ENCODE results near the gene UAP1.
"Not testable (repeated sequence)": the region's sequence is repeated elsewhere in the genome, so short reads cannot be mapped to it uniquely, and the experiment has no call there.

UAP1 gene

GRCh38 chr1:162566870-162567269 lies 5.3 kb downstream of the UAP1 start:
- no peak for DNase-seq

- DNase-seq, result no peak
These were observed 7.3 kb downstream of the UAP1 start for GRCh38 chr1:162568802-162569201.

DNA sequence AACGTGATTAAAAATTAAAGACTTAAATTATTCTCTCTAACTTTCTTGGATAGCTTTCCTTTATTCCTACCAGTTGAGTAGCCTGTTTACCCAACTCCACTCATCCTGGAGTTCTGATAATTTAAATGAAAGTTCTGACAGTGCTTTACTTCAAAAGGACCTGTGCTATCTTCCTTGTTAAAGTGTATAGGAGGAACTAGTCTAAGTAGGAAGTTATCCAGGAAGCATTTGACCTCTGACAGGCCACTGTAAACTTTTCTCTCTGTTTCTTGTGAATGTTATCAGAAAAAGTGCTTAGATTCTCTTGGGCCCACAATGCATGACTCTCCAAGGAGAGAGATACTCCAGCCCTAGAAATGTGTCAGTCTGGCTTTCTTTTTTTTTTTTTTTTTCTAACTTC lies 9.2 kb downstream of the UAP1 start:
- no peak for DNase-seq

DNA sequence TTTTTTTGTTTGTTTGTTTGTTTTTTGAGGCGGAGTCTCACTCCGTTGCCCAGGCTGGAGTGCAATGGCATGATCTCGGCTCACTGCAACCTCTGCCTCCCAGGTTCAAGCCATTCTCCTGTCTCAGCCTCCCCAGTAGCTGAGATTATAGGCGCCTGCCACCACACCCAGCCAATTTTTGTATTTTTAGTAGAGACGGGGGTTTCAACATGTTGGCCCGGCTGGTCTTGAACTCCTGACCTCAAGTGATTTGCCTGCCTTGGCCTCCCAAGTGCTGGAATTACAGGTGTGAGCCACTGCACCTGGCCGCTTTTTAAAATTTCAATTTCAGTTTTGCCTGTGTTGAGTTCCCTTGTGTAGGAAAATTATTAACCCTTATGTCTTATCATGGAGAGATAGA lies 9.6 kb downstream of the UAP1 start:
- not testable (repeated sequence) for DNase-seq

GRCh38 chr1:162571696-162572095 lies 10.2 kb downstream of the UAP1 start:
- DNase-seq, result no peak

GRCh38 chr1:162573136-162573535 lies 11.6 kb downstream of the UAP1 start:
- no peak for DNase-seq

- DNase-seq, result no peak
These were observed 16.7 kb downstream of the UAP1 start for GRCh38 chr1:162578071-162578700.

- DNase-seq, result no peak
These were observed 17.4 kb downstream of the UAP1 start for GRCh38 chr1:162578936-162579335.

GRCh38 chr1:162580308-162580707 lies 18.8 kb downstream of the UAP1 start:
- no peak for DNase-seq

DNA sequence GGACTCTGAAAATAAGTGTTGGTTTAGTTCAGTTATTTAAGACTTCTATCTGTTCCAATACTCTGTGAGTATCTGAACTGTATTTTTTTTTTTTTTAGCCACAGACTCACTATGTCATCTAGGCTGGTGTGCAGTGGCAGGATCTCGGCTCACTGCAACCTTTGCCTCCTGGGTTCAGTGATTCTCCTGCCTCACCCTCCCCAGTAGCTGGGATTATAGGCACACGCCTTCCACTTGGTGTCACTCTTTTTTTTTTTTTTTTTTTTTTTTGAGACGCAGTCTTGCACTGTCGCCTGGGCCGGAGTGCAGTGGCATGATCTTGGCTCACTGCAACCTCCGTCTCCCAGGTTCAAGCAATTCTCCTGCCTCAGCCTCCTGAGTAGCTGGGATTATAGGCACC lies 21.4 kb downstream of the UAP1 start:
- DNase-seq, result not testable (repeated sequence)

DNA sequence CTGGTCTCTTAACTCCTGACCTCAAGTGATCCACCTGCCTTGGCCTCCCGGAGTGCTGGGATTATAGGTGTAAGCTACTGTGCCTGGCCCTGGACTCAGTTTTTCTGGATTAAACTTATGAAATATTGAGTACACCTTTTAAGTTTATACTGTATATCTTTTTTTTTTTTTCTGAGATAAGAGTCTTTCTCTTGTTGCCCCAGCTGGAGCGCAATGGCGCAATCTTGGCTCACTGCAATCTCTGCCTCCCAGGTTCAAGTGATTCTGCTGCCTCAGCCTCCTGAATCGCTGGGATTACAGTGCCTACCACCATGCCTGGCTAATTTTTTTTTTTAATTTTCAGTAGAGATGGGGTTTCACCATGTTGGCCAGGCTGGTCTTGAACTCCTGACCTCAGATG lies 23.6 kb downstream of the UAP1 start:
- DNase-seq, result not testable (repeated sequence)

DNA sequence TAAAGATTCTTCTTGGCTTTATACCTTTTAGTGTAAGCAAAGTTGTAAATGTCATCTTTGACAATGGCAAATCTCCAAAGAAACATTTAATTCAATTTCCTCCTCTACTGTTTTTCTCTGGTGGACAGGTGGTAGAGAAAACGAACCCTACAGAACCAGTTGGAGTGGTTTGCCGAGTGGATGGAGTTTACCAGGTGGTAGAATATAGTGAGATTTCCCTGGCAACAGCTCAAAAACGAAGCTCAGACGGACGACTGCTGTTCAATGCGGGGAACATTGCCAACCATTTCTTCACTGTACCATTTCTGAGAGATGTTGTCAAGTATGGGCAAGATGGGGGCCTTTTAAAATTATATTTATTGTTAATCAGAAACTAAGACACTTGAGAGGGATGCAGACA lies 25.8 kb downstream of the UAP1 start:
- DNase-seq, result no peak

DNA sequence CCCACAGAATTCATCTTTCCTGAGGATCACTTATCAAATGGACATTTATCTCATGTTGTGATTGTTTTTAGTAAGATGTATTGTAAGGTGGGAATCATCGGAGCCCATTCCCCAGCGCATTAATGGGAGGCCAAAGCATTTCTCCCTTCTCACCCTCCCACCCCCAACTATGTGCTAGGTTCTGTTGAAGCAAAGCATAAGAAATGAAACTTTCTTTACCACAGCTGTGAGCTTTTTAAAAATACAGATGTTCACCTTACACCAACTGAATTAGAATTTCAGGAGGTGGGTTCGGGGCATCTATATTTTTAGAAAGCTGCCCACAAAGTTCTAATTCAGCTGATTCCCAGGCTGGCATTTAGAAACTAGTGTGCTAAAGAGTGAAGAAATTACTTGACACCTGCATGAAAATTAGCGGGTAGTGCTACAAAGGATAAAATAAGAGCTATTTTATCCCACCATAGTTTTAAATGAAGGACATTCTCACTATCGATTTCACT lies 26.3 kb downstream of the UAP1 start:
- DNase-seq, result no peak

DNA sequence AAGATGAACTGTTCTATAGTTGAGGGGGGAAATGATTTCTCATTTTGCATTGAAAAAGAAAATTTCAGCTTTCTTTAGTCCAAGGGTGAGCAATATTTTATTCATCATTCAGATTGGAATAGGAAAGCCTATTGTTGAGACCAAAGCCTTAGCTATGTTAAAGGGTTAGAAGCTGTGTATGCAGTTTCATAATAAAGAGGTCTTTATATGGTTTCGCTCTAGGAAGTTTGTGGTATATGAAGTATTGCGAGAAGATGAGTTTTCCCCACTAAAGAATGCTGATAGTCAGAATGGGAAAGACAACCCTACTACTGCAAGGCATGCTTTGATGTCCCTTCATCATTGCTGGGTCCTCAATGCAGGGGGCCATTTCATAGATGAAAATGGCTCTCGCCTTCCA lies 28.6 kb downstream of the UAP1 start:
- no peak for DNase-seq

GRCh38 chr1:162590686-162591085 lies 29.2 kb downstream of the UAP1 start:
- no peak for DNase-seq

DNA sequence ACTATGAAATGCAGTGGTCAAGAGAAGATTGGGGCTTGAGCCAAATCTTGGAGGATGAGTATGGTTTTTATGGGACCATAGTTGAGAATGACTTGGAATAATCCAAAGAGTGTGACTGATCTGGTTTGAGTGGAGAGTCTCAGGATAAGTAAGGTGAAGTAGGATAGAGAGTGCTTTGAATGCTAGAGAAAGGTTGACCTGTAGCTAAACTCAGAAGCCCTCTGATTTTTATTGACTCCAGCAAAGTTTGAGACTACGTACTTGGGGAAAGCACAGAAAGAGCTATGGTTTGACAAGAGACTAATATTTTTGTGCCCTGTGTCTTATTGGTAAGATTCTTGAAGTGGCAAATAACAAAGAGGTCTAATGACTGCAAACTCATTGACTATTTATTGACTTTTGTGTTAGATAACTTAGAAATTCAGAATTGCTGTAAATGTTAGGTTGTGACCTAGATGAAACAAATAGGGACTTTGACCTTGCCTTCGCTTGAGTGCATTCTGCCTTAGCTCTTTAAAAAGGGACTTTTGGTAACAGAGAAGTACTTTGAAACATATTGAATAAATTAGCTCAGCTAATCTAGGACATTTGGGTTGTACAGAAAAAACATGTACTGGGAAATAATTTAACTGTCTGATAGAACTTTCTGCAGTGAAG lies 35.1 kb downstream of the UAP1 start:
- no peak for DNase-seq

GRCh38 chr1:162599451-162599850 lies 37.9 kb downstream of the UAP1 start:
- no peak for DNase-seq

DNA sequence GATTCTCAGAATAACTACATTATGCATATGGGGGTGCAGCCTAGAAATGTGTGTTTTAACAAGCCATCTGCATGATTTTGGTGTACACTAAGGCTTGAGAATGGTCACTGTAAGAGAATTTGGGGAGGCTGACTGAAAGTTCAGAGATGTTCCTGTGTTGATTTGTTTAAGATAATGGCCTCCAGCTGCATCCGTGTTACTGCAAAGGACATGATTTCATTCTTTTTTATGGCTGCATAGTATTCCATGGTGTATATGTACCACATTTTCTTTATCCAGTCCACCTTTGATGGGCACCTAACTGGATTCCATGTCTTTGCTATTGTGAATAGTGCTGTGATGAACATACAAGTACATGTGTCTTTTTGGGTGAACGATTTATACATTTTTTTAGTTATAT lies 41.6 kb downstream of the UAP1 start:
- DNase-seq, result not testable (repeated sequence)

GRCh38 chr1:162605225-162605927 lies 43.9 kb downstream of the UAP1 start:
- DNase-seq, result no peak

DNA sequence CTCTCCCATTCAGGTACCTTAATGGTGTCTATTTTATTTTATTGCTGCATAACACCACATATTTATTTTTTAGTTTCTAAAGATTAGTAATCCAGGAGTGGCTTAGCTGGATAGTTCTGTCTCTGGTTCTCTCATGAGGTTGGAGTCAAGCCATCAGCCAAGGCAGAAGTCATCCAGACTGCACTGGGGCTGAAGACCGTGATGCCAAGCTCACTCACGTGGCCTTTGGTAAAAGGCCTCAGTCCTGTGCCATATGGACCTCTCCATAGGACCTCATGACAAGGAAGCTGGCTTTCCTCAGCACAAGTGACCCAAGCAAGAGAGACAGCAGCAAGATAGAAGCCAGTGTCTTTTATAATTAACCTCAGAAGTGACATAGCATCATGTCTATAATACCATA lies 47.8 kb downstream of the UAP1 start:
- no peak for DNase-seq

DNA sequence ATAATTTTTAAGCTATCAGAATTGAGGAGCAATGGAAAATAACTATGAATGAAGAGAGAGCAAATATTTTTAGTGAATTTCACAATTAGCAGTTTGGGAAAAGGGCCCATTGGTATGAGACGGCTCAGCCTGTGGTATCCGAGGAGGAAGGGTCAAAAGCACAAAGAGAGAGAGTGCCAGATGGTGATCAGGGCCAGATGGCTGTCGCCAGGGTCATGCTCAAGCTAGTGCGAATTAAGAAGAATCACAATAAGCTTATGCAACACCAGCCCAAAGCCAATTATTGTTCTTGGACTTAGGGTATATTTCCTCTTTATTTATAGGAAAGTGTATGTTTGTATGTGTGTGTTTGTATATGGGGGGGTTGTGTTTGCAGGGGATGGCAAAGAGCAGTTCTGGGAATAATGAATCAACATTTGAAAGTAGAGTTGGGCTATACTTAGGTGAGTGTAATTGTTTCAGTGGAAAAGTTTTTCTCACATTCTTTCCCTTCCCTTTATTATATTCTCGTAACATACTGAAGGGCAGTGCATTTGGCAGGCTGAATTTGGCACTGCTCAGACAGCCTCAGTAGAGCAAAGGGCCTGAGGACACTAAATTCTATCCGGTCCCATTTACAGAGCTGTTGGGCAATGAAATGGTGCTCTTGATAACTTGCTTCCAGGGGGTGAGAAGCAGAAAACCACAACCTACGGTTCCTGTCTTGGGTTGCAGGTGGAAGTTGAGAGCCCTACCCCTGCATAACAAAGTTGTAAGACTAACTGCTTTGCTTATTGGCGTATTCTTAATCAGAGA lies 51.3 kb downstream of the UAP1 start:
- DNase-seq, result no peak

- DNase-seq, result no peak
These were observed 55.3 kb downstream of the UAP1 start for GRCh38 chr1:162616848-162617247.

DNA sequence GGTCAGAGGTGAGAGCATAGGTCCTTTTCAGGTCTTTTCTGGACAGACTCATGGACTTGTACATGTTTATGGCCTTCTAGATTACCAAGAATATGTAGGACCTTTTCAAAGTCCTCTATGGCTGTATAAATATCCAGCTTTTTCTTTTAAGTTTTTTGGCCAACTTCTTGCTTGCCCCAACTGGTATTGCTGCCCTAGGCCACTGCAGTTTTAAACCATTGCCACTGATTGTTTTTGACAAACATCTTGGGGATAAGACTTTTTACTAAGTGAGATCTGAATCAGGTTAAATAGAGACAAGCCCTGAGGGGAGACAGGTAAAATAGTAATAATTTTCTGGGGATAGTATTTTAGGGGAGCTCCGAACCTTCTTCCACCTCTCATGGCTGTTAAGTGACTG lies 56.0 kb downstream of the UAP1 start:
- DNase-seq, result no peak
